HEK293 (cell line): ENCODE measurements around the gene USP13.

Experiments used
- CTCF ChIA-PET: fragments of 350-600 bp; formaldehyde crosslinking; extraction: SDS; loops from one replicate; lab custom pipeline; 2021; ENCODE audit warnings: antibody characterized with exemption; lab: Yijun Ruan, JAX
- POLR2A ChIA-PET: fragments of 300-600 bp; formaldehyde crosslinking; extraction: SDS; loops from one replicate; lab custom pipeline; 2020; ENCODE audit warnings: antibody characterized with exemption, inconsistent platforms; lab: Yijun Ruan, JAX
- H3K27ac ChIP-seq: fragments of 200-500 bp; sonication (Bioruptor generic); 2 replicates; pipeline ENCODE4 v1.5.1; 2014; ENCODE audit warnings: low read depth, low read length, control low read depth, inconsistent platforms; ENCODE audit errors: extremely low read depth
- H3K36me3 ChIP-seq, 2 experiments: fragments of 200-500 bp in 1 of 2; sonication (Bioruptor generic) in 1 of 2; 1 replicate in 1 of 2; 2 replicates in 1 of 2; pipeline ENCODE4 v1.5.1; 2014 to 2017; ENCODE audit warnings: inconsistent platforms in 2 of 2, low read length in 2 of 2; ENCODE audit not compliant: control insufficient read depth in 2 of 2, insufficient read depth in 1 of 2
- H3K4me1 ChIP-seq: fragments of 200-500 bp; sonication (Bioruptor generic); 2 replicates; pipeline ENCODE4 v1.5.1; 2014; ENCODE audit warnings: mild to moderate bottlenecking, low read length, inconsistent platforms; ENCODE audit not compliant: control insufficient read depth, insufficient read depth
- H3K4me3 ChIP-seq: 2 replicates; pipeline ENCODE4 v1.5.1; 2011; ENCODE audit warnings: low read depth, mild to moderate bottlenecking, control low read depth, low read length, moderate library complexity
- H3K9me3 ChIP-seq: fragments of 200-500 bp; sonication (Bioruptor generic); 2 replicates; pipeline ENCODE4 v1.5.1; 2014; ENCODE audit warnings: low read depth, low read length, inconsistent platforms; ENCODE audit not compliant: control insufficient read depth, insufficient read depth
- CTCF ChIP-seq: fragments of 450-650 bp; formaldehyde crosslinking; IDR thresholded peaks from 2 replicates; pipeline ENCODE4 v1.5.1; 2016; ENCODE audit warnings: missing biosample characterization, missing genetic modification characterization
- HOXD13 ChIP-seq: sonication (generic); formaldehyde crosslinking; IDR thresholded peaks from 2 replicates; pipeline ENCODE4 v1.8.0; 2022; ENCODE audit warnings: missing genetic modification reagents, borderline replicate concordance
- INSM2 ChIP-seq: fragments of 450-650 bp; formaldehyde crosslinking; IDR thresholded peaks from 2 replicates; pipeline ENCODE4 v1.5.1; 2016; ENCODE audit warnings: missing biosample characterization, missing genetic modification characterization
- REPIN1 ChIP-seq: fragments of 450-650 bp; formaldehyde crosslinking; IDR thresholded peaks from 2 replicates; pipeline ENCODE4 v1.5.1; 2017; ENCODE audit warnings: missing biosample characterization, missing genetic modification characterization, low read depth
- SP2 ChIP-seq: fragments of 450-650 bp; formaldehyde crosslinking; IDR thresholded peaks from 2 replicates; pipeline ENCODE4 v1.5.1; 2016; ENCODE audit warnings: missing biosample characterization, missing genetic modification characterization
- WT1 ChIP-seq: fragments of 450-650 bp; formaldehyde crosslinking; IDR thresholded peaks from 2 replicates; pipeline ENCODE4 v1.5.1; 2016; ENCODE audit warnings: missing biosample characterization, missing genetic modification characterization
- ZBTB1 ChIP-seq: fragments of 450-650 bp; formaldehyde crosslinking; IDR thresholded peaks from 2 replicates; pipeline ENCODE4 v1.5.1; 2016; ENCODE audit warnings: missing biosample characterization, missing genetic modification characterization
- ZBTB11 ChIP-seq: fragments of 450-650 bp; formaldehyde crosslinking; conservative IDR thresholded peaks from 2 replicates; pipeline ENCODE4 v1.5.1; 2016; ENCODE audit warnings: low read depth, missing biosample characterization, missing genetic modification characterization
- ZBTB21 ChIP-seq: fragments of 450-650 bp; formaldehyde crosslinking; IDR thresholded peaks from 2 replicates; pipeline ENCODE4 v1.5.1; 2017; ENCODE audit warnings: missing biosample characterization, missing genetic modification characterization
- ZNF133 ChIP-seq: fragments of 450-650 bp; formaldehyde crosslinking; IDR thresholded peaks from 2 replicates; pipeline ENCODE4 v1.5.1; 2016; ENCODE audit warnings: missing biosample characterization, missing genetic modification characterization
- ZNF175 ChIP-seq: fragments of 450-650 bp; formaldehyde crosslinking; IDR thresholded peaks from 2 replicates; pipeline ENCODE4 v1.5.1; 2016; ENCODE audit warnings: missing biosample characterization, missing genetic modification characterization
- ZNF2 ChIP-seq: fragments of 450-650 bp; formaldehyde crosslinking; IDR thresholded peaks from 2 replicates; pipeline ENCODE4 v1.5.1; 2016; ENCODE audit warnings: missing biosample characterization, missing genetic modification characterization
- ZNF266 ChIP-seq: fragments of 450-650 bp; formaldehyde crosslinking; IDR thresholded peaks from 2 replicates; pipeline ENCODE4 v1.5.1; 2016; ENCODE audit warnings: missing biosample characterization, missing genetic modification characterization, low read depth
- ZNF324 ChIP-seq: fragments of 450-650 bp; formaldehyde crosslinking; IDR thresholded peaks from 2 replicates; pipeline ENCODE4 v1.5.1; 2016; ENCODE audit warnings: missing biosample characterization, missing genetic modification characterization
- ZNF366 ChIP-seq: fragments of 450-650 bp; formaldehyde crosslinking; conservative IDR thresholded peaks from 2 replicates; pipeline ENCODE4 v1.5.1; 2016; ENCODE audit warnings: missing biosample characterization, missing genetic modification characterization
- ZNF37A ChIP-seq: fragments of 450-650 bp; IDR thresholded peaks from 2 replicates; pipeline ENCODE4 v1.5.1; 2018; ENCODE audit warnings: missing biosample characterization, missing genetic modification characterization
- ZNF600 ChIP-seq: fragments of 450-650 bp; formaldehyde crosslinking; IDR thresholded peaks from 2 replicates; pipeline ENCODE4 v1.5.1; 2016; ENCODE audit warnings: missing biosample characterization, missing genetic modification characterization
- ZNF654 ChIP-seq: fragments of 450-650 bp; formaldehyde crosslinking; IDR thresholded peaks from 2 replicates; pipeline ENCODE4 v1.5.1; 2016; ENCODE audit warnings: low read depth, missing biosample characterization, missing genetic modification characterization
- ZNF670 ChIP-seq: fragments of 450-650 bp; formaldehyde crosslinking; IDR thresholded peaks from 2 replicates; pipeline ENCODE4 v1.5.1; 2016; ENCODE audit warnings: missing biosample characterization, missing genetic modification characterization, low read depth
- ZNF707 ChIP-seq: fragments of 450-650 bp; formaldehyde crosslinking; IDR thresholded peaks from 2 replicates; pipeline ENCODE4 v1.5.1; 2016; ENCODE audit warnings: missing biosample characterization, missing genetic modification characterization
- ZNF776 ChIP-seq: fragments of 450-650 bp; formaldehyde crosslinking; IDR thresholded peaks from 2 replicates; pipeline ENCODE4 v1.5.0; 2017; ENCODE audit warnings: missing biosample characterization, missing genetic modification characterization, borderline replicate concordance
- ZNF785 ChIP-seq: fragments of 450-650 bp; formaldehyde crosslinking; IDR thresholded peaks from 2 replicates; pipeline ENCODE4 v1.5.1; 2016; ENCODE audit warnings: missing biosample characterization, missing genetic modification characterization
- TF ChIP-seq, protein P1 (sequence below): fragments of 450-650 bp; formaldehyde crosslinking; IDR thresholded peaks from 2 replicates; pipeline ENCODE4 v1.5.1; 2017; ENCODE audit warnings: missing biosample characterization, mild to moderate bottlenecking, missing genetic modification characterization, moderate library complexity
- TF ChIP-seq, protein P2 (sequence below): fragments of 450-650 bp; formaldehyde crosslinking; IDR thresholded peaks from 2 replicates; pipeline ENCODE4 v1.5.1; 2016; ENCODE audit warnings: missing biosample characterization, missing genetic modification characterization

Gene USP13

GRCh38 chr3:179791793-179792192, 139.0 kb downstream of the USP13 start:
- no peak overlapping the region for H3K27ac ChIP-seq
- H3K4me1 ChIP-seq, result no peaks in the 10 kb centered on the region
- H3K9me3 ChIP-seq, result no peaks in the 10 kb centered on the region
- POLR2A ChIA-PET, result no interaction called here
- no peak overlapping the region for H3K4me3 ChIP-seq
- TF ChIP-seq, protein P1, sequence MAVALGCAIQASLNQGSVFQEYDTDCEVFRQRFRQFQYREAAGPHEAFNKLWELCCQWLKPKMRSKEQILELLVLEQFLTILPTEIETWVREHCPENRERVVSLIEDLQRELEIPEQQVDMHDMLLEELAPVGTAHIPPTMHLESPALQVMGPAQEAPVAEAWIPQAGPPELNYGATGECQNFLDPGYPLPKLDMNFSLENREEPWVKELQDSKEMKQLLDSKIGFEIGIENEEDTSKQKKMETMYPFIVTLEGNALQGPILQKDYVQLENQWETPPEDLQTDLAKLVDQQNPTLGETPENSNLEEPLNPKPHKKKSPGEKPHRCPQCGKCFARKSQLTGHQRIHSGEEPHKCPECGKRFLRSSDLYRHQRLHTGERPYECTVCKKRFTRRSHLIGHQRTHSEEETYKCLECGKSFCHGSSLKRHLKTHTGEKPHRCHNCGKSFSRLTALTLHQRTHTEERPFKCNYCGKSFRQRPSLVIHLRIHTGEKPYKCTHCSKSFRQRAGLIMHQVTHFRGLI (tag by site-specific recombination), result no peak
- TF ChIP-seq, protein P2, sequence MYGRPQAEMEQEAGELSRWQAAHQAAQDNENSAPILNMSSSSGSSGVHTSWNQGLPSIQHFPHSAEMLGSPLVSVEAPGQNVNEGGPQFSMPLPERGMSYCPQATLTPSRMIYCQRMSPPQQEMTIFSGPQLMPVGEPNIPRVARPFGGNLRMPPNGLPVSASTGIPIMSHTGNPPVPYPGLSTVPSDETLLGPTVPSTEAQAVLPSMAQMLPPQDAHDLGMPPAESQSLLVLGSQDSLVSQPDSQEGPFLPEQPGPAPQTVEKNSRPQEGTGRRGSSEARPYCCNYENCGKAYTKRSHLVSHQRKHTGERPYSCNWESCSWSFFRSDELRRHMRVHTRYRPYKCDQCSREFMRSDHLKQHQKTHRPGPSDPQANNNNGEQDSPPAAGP (tag by site-specific recombination), result no peak
- TF ChIP-seq CTCF (tag by site-specific recombination), result no peak
- TF ChIP-seq WT1, result no peak
- no peak for TF ChIP-seq ZBTB1
- CTCF ChIA-PET, result no interaction called here
- no peaks in the 10 kb centered on the region for H3K36me3 ChIP-seq

- Histone ChIP-seq H3K36me3 (no peaks in the 10 kb centered on the region), H3K4me3 (no peak overlapping the region), H3K27ac (no peak overlapping the region), H3K4me1 (no peaks in the 10 kb centered on the region), H3K9me3 (no peaks in the 10 kb centered on the region)
- TF ChIP-seq ZNF670 (tag by site-specific recombination), result no peak
- TF ChIP-seq ZNF776 (tag by site-specific recombination), result no peak
- no peak for TF ChIP-seq ZNF324 (tag by site-specific recombination)
- no peak for TF ChIP-seq HOXD13
- TF ChIP-seq ZNF600 (tag by site-specific recombination), result no peak
- no peak for TF ChIP-seq ZNF133 (tag by site-specific recombination)
- no peak for TF ChIP-seq ZNF707
- TF ChIP-seq INSM2 (tag by site-specific recombination), result no peak
- no peak for TF ChIP-seq ZBTB11
- no peak for TF ChIP-seq ZBTB21 (tag by site-specific recombination)
- TF ChIP-seq ZNF2, result no peak
- TF ChIP-seq ZNF785 (tag by site-specific recombination), result no peak
- TF ChIP-seq SP2 (tag by site-specific recombination), result no peak
- TF ChIP-seq REPIN1 (tag by site-specific recombination), result no peak
- no peak for TF ChIP-seq ZNF175 (tag by site-specific recombination)
- TF ChIP-seq ZNF654 (tag by site-specific recombination), result no peak
- no peak for TF ChIP-seq ZNF37A
- no peak for TF ChIP-seq ZNF366
- no peak for TF ChIP-seq ZNF266
- CTCF ChIA-PET, result interaction anchor here (1.1 kb wide), 1 partner anchor 17 kb away, joined by 4 read pairs; no protein-coding TSS in a partner anchor
- POLR2A ChIA-PET, result no interaction called here
These were observed 141.5 kb downstream of the USP13 start for GRCh38 chr3:179794355-179794754.
